SK-N-SH treated with all-trans-retinoic acid at 6 μM for 48 hours (cell line): Measurements from ENCODE around the gene OR4D1.

ENCODE experiments used
- ESRRG ChIP-seq: fragments of 250-450 bp; sonication (Bioruptor Pico); IDR thresholded peaks from 2 replicates; pipeline ENCODE4 v1.6.1; 2021; ENCODE audit warnings: mild to moderate bottlenecking
- PATZ1 ChIP-seq: fragments of 250-450 bp; sonication (Bioruptor Pico); IDR thresholded peaks from 2 replicates; pipeline ENCODE4 v1.8.0; 2020; ENCODE audit warnings: mild to moderate bottlenecking, moderate library complexity, borderline replicate concordance
- TCF4 ChIP-seq: fragments of 250-450 bp; sonication (Bioruptor Pico); IDR thresholded peaks from 2 replicates; pipeline ENCODE4 v1.8.0; 2021; ENCODE audit warnings: mild to moderate bottlenecking, moderate library complexity, borderline replicate concordance
- ZNF565 ChIP-seq: fragments of 450-650 bp; formaldehyde crosslinking; conservative IDR thresholded peaks from 2 replicates; pipeline ENCODE4 v1.5.0; 2020; ENCODE audit warnings: low read depth, mild to moderate bottlenecking, moderate library complexity

GRCh38 chr17:58200024-58200633 is 51.9 kb downstream of the OR4D1 start:
- TF ChIP-seq TCF4 (CRISPR knock-in tag), result no peak
- no peak for TF ChIP-seq PATZ1 (CRISPR knock-in tag)
- TF ChIP-seq ZNF565, result no peak
- TF ChIP-seq ESRRG, result no peak
